B cell (primary cell): ENCODE measurements around the gene PPP1R13B.

Experiments
- EZH2 ChIP-seq: IDR thresholded peaks from 2 replicates; pipeline ENCODE4 v1.6.1; 2012; ENCODE audit warnings: borderline replicate concordance, low read depth, mild to moderate bottlenecking, moderate library complexity, low read length; ENCODE audit not compliant: insufficient read depth, poor library complexity, severe bottlenecking
- TF ChIP-seq, protein P1 (sequence below): fragments of 200-600 bp; IDR thresholded peaks from one replicate; pipeline ENCODE4 v1.8.0; 2022; ENCODE audit warnings: antibody characterized with exemption, mild to moderate bottlenecking

DNA sequence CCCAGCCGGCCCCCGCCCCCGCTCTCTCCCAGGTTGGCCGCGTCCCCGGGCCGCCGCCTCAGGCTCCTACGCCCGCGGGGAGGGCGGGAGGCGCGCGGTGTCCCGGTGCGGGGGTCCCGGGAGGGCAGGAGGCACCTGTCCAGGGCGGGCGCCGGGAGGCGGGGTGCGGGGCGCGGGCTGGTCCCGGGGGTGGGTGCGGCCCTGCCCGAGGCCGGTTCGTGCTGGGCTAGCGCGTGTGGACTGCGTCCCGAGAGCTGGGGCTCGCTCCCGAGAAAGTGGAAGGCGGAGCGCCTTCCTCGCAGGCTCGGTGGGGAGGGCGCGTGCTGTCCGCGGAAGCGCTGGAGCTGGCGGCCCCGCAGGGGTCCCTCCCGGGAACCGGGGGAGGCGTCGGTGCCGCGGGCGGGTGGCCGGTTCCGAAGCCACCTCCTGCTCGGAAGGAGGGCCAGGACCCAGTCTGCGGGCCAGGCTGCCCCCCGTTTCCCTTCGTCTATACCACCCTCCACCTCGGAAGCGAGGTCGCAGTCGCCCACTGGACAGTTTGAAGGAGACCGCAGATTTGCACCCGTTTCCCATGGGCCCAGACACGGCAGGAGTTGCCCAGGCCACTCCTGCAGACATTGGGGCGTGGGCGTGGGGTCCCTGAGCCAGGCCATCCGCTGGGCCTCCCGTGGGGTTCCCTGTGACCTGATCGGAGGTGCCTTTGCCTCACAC, 131.1 kb downstream of the PPP1R13B start:
- TF ChIP-seq, protein P1, sequence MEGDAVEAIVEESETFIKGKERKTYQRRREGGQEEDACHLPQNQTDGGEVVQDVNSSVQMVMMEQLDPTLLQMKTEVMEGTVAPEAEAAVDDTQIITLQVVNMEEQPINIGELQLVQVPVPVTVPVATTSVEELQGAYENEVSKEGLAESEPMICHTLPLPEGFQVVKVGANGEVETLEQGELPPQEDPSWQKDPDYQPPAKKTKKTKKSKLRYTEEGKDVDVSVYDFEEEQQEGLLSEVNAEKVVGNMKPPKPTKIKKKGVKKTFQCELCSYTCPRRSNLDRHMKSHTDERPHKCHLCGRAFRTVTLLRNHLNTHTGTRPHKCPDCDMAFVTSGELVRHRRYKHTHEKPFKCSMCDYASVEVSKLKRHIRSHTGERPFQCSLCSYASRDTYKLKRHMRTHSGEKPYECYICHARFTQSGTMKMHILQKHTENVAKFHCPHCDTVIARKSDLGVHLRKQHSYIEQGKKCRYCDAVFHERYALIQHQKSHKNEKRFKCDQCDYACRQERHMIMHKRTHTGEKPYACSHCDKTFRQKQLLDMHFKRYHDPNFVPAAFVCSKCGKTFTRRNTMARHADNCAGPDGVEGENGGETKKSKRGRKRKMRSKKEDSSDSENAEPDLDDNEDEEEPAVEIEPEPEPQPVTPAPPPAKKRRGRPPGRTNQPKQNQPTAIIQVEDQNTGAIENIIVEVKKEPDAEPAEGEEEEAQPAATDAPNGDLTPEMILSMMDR = no peak
- no peak for TF ChIP-seq EZH2
